ENCODE data around the gene PTPRE.

PTPRE gene

GRCh38 chr10:128070161-128070560 is 163.3 kb downstream of the PTPRE start:
- TF ChIP-seq FOXP2 (optimal IDR thresholded peaks at IDR 0.05; ENCODE audit: borderline replicate concordance, extremely low read depth, extremely low read length, insufficient read depth) (no peak), POLR2AphosphoS5 (IDR thresholded peaks at IDR 0.05; ENCODE audit: low read depth, low read length) (no peak), TAF1 (IDR thresholded peaks at IDR 0.05; ENCODE audit: borderline replicate concordance, insufficient read depth, low read length) (no peak), REST (IDR thresholded peaks at IDR 0.05; ENCODE audit: insufficient read depth in 1 of 2, low read depth in 2 of 2, low read length in 2 of 2) (no peak), SIN3A (IDR thresholded peaks at IDR 0.05; ENCODE audit: borderline replicate concordance, insufficient read depth, low read length) (no peak)

- TF ChIP-seq TAF1 (IDR thresholded peaks at IDR 0.05; ENCODE audit: borderline replicate concordance, insufficient read depth, low read length) (no peak), REST (IDR thresholded peaks at IDR 0.05; ENCODE audit: insufficient read depth in 1 of 2, low read depth in 2 of 2, low read length in 2 of 2) (no peak), POLR2AphosphoS5 (IDR thresholded peaks at IDR 0.05; ENCODE audit: low read depth, low read length) (no peak), SIN3A (IDR thresholded peaks at IDR 0.05; ENCODE audit: borderline replicate concordance, insufficient read depth, low read length) (no peak), FOXP2 (optimal IDR thresholded peaks at IDR 0.05; ENCODE audit: borderline replicate concordance, extremely low read depth, extremely low read length, insufficient read depth) (no peak)
Observed at GRCh38 chr10:128070721-128071416, 164.0 kb downstream of the PTPRE start.

GRCh38 chr10:128071417-128071782 is 164.5 kb downstream of the PTPRE start:
- no peak for TF ChIP-seq TAF1 (IDR thresholded peaks at IDR 0.05; ENCODE audit: borderline replicate concordance, insufficient read depth, low read length)
- no peak for TF ChIP-seq POLR2AphosphoS5 (IDR thresholded peaks at IDR 0.05; ENCODE audit: low read depth, low read length)
- TF ChIP-seq FOXP2 (optimal IDR thresholded peaks at IDR 0.05; ENCODE audit: borderline replicate concordance, extremely low read depth, extremely low read length, insufficient read depth): no peak
- TF ChIP-seq SIN3A (IDR thresholded peaks at IDR 0.05; ENCODE audit: borderline replicate concordance, insufficient read depth, low read length): no peak
- no peak for TF ChIP-seq REST (IDR thresholded peaks at IDR 0.05; ENCODE audit: insufficient read depth in 1 of 2, low read depth in 2 of 2, low read length in 2 of 2)

GRCh38 chr10:128072046-128072445 is 165.1 kb downstream of the PTPRE start:
- TF ChIP-seq SIN3A (IDR thresholded peaks at IDR 0.05; ENCODE audit: borderline replicate concordance, insufficient read depth, low read length): no peak
- no peak for TF ChIP-seq FOXP2 (optimal IDR thresholded peaks at IDR 0.05; ENCODE audit: borderline replicate concordance, extremely low read depth, extremely low read length, insufficient read depth)
- TF ChIP-seq REST (IDR thresholded peaks at IDR 0.05; ENCODE audit: insufficient read depth in 1 of 2, low read depth in 2 of 2, low read length in 2 of 2): no peak

Measured in PFSK-1 (cell line).